ENCODE results near the gene PAPSS1. TPM values are rescaled to one million over a fixed set of nuclear protein-coding genes. Genes with fewer than 3 reads are reported as not detected.

The PAPSS1 gene
- total RNA-seq, 2 donors from 2014 or later: 128 to 164 TPM

DNA sequence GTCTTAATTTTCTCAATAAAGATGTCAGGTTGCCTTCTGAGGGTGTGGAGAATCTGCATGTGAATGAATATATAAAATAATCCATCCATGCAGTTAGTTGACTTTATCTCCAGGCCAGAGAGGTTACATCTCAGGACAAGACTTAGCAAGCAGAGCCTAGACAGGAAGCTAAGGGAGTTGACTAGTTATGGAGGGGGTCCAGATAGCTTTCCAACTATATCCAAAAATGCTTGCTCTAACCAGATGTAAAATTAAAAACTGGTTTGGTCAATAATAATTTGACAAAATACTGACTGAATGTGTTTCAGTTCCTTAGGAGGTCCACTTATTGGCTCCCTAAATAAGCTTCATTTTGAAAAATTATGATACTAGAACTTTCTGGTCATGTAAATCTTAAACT is 101.4 kb downstream of the PAPSS1 start:
- DNase-seq: no peak
- Mint-ChIP-seq H3K4me1 (no peaks in the 10 kb centered on the region), H3K9me3 (peaks cover 14% of the 10 kb centered on the region), H3K27ac (no peak overlapping the region), H3K27me3 (ENCODE audit: insufficient read depth) (no peaks in the 10 kb centered on the region), H3K4me3 (no peak overlapping the region), H3K36me3 (ENCODE audit: low read depth) (peaks cover 41% of the 10 kb centered on the region)
- H3K9me3 ChIP-seq (ENCODE audit: control insufficient read depth, low read length): peaks cover 27% of the 10 kb centered on the region
- no peak overlapping the region for H3K27ac ChIP-seq (ENCODE audit: low read depth, low read length)
- TF ChIP-seq, protein P1, sequence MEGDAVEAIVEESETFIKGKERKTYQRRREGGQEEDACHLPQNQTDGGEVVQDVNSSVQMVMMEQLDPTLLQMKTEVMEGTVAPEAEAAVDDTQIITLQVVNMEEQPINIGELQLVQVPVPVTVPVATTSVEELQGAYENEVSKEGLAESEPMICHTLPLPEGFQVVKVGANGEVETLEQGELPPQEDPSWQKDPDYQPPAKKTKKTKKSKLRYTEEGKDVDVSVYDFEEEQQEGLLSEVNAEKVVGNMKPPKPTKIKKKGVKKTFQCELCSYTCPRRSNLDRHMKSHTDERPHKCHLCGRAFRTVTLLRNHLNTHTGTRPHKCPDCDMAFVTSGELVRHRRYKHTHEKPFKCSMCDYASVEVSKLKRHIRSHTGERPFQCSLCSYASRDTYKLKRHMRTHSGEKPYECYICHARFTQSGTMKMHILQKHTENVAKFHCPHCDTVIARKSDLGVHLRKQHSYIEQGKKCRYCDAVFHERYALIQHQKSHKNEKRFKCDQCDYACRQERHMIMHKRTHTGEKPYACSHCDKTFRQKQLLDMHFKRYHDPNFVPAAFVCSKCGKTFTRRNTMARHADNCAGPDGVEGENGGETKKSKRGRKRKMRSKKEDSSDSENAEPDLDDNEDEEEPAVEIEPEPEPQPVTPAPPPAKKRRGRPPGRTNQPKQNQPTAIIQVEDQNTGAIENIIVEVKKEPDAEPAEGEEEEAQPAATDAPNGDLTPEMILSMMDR (conservative IDR thresholded peaks at IDR 0.05): no peak
- H3K27me3 ChIP-seq (ENCODE audit: control insufficient read depth, insufficient read depth, low read length, poor library complexity, severe bottlenecking): no peaks in the 10 kb centered on the region
- no peak overlapping the region for H3K4me3 ChIP-seq (ENCODE audit: low read length)
- H3K4me1 ChIP-seq (ENCODE audit: control insufficient read depth, insufficient read depth, low read length): no peaks in the 10 kb centered on the region
- peaks cover 27% of the 10 kb centered on the region for H3K36me3 ChIP-seq (ENCODE audit: control insufficient read depth, insufficient read depth, low read length)
- H3K9ac ChIP-seq (ENCODE audit: extremely low read depth, low read length, poor library complexity, severe bottlenecking): no peak overlapping the region

DNA sequence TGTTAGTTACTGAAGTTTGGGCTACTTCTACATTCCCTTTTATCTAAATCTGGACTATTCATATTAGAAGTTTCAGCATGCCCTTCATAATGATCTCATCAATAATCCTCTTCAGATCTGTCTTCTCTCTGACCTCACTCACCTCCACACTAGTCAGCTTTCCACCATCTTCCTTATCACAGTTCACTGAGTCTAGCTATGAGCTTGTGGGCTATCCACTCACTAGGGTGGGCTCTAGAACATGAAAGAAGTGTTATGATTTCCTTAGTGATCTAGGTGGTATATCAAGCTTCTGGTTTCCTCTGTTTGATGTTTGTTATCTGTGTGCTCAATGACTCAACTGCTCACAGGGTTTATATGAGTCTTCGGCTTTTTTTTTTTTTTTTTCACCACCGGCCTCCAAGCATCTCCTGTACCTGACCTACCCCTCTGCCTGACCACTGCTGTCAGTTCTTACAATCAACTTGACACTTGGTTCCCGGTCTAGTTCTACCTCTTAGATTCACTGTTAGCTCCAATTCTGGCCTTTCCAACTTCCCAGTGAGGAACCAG is 103.1 kb downstream of the PAPSS1 start:
- no peaks in the 10 kb centered on the region for H3K9me3 Mint-ChIP-seq
- no peaks in the 10 kb centered on the region for H3K4me1 Mint-ChIP-seq
- H3K27me3 Mint-ChIP-seq (ENCODE audit: insufficient read depth): no peaks in the 10 kb centered on the region
- no peaks in the 10 kb centered on the region for H3K27me3 ChIP-seq (ENCODE audit: control insufficient read depth, insufficient read depth, low read length, poor library complexity, severe bottlenecking)
- H3K27ac ChIP-seq (ENCODE audit: low read depth, low read length): no peak overlapping the region
- H3K4me3 ChIP-seq (ENCODE audit: low read length): no peak overlapping the region
- no peaks in the 10 kb centered on the region for H3K4me1 ChIP-seq (ENCODE audit: control insufficient read depth, insufficient read depth, low read length)
- H3K36me3 Mint-ChIP-seq (ENCODE audit: low read depth): peaks cover 37% of the 10 kb centered on the region
- TF ChIP-seq, protein P1 (conservative IDR thresholded peaks at IDR 0.05): no peak
- H3K4me3 Mint-ChIP-seq: no peak overlapping the region
- DNase-seq: no peak
- 91 to 94% methylated on average over 2 to 3 of the region's 3 CpGs for WGBS, 2 experiments (ENCODE audit: insufficient coverage in 1 of 2, insufficient read length in 1 of 2)
- peaks cover 29% of the 10 kb centered on the region for H3K36me3 ChIP-seq (ENCODE audit: control insufficient read depth, insufficient read depth, low read length)
- peaks cover 14% of the 10 kb centered on the region for H3K9me3 ChIP-seq (ENCODE audit: control insufficient read depth, low read length)
- H3K9ac ChIP-seq (ENCODE audit: extremely low read depth, low read length, poor library complexity, severe bottlenecking): no peak overlapping the region
- no peak overlapping the region for H3K27ac Mint-ChIP-seq

DNA sequence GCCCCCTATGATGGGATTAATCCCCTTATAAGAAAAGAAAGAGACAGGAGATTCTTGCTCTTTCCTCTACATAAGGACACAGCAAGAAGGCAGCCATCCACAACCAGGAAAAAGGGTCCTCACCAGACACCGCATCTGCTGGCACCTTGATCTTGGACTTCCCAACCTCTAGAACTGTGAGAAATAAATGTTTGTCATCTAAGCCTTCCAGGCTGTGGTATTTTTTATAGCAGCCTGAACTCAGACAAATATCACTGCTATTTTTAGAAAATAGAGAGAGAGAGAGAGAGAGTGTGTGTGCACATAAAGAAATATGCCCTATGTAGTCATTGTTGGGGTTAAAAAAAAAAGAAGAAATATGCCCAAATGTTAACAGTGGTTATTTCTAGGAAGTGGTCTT is 104.2 kb downstream of the PAPSS1 start:
- Histone ChIP-seq H3K9ac (ENCODE audit: extremely low read depth, low read length, poor library complexity, severe bottlenecking) (no peak overlapping the region), H3K9me3 (ENCODE audit: control insufficient read depth, low read length) (peaks cover 12% of the 10 kb centered on the region), H3K4me1 (ENCODE audit: control insufficient read depth, insufficient read depth, low read length) (no peaks in the 10 kb centered on the region), H3K36me3 (ENCODE audit: control insufficient read depth, insufficient read depth, low read length) (peaks cover 26% of the 10 kb centered on the region), H3K4me3 (ENCODE audit: low read length) (no peak overlapping the region), H3K27me3 (ENCODE audit: control insufficient read depth, insufficient read depth, low read length, poor library complexity, severe bottlenecking) (no peaks in the 10 kb centered on the region), H3K27ac (ENCODE audit: low read depth, low read length) (no peak overlapping the region)
- Mint-ChIP-seq H3K4me1 (peaks cover 5% of the 10 kb centered on the region), H3K27ac (no peak overlapping the region), H3K4me3 (no peak overlapping the region), H3K27me3 (ENCODE audit: insufficient read depth) (no peaks in the 10 kb centered on the region), H3K36me3 (ENCODE audit: low read depth) (peaks cover 35% of the 10 kb centered on the region), H3K9me3 (no peaks in the 10 kb centered on the region)
- TF ChIP-seq, protein P1 (conservative IDR thresholded peaks at IDR 0.05): no peak
- no peak for DNase-seq
- WGBS, 2 experiments (ENCODE audit: insufficient coverage in 1 of 2, insufficient read length in 1 of 2): 94% methylated on average over 1 of the region's 1 CpG; no CpG with 5 or more reads in 1 of the 2 experiments

Data from endodermal cell (in vitro differentiated cells).